Caco-2 (cell line): ENCODE data around the gene SCAMP4. TPM values are rescaled to one million over a fixed set of nuclear protein-coding genes. Genes with fewer than 3 reads are reported as not detected.

Source experiments
- BruUV-seq: library from RNA; stranded (reverse); fragments of 400-500 nt; replicated peaks from 2 replicates; lab custom pipeline; 2021; lab: Mats Ljungman, UMichigan
- CTCF ChIA-PET: fragments of 300-600 bp; sonication (Branson Sonifier 250); formaldehyde crosslinking; loops from one replicate; lab custom pipeline; 2022; ENCODE audit warnings: antibody characterized with exemption; lab: Charles Lee
- POLR2A ChIA-PET: fragments of 300-600 bp; sonication (Branson Sonifier 250); formaldehyde crosslinking; loops from one replicate; lab custom pipeline; 2022; ENCODE audit warnings: antibody characterized with exemption; lab: Charles Lee
- DNase-seq, 2 experiments: peaks; one replicate each; pipeline versions ENCODE4 v3.0.0 to v3.0.0-alpha.2; 2020 to 2022
- H3K27me3 ChIP-seq: replicated peaks from 2 replicates; pipeline ENCODE4 v1.6.0; 2011; ENCODE audit warnings: low read length; ENCODE audit not compliant: control insufficient read depth, insufficient read depth
- H3K36me3 ChIP-seq: 2 replicates; pipeline ENCODE4 v1.5.1; 2011; ENCODE audit warnings: low read length; ENCODE audit not compliant: control insufficient read depth, insufficient read depth
- H3K4me1 ChIP-seq: fragments of 250-450 bp; sonication (Bioruptor Pico); 2 replicates; pipeline ENCODE4 v1.5.1; 2020; ENCODE audit warnings: mild to moderate bottlenecking
- H3K4me3 ChIP-seq: 2 replicates; pipeline ENCODE4 v1.5.1; 2011; ENCODE audit warnings: low read depth, mild to moderate bottlenecking, control low read depth, low read length
- H3K9me3 ChIP-seq: fragments of 250-450 bp; sonication (Bioruptor Pico); 2 replicates; pipeline ENCODE4 v1.5.1; 2020; ENCODE audit warnings: mild to moderate bottlenecking, moderate library complexity
- H3K27ac Mint-ChIP-seq: one replicate; pipeline ENCODE4 v1.8.0; 2022; ENCODE audit warnings: mixed read lengths; ENCODE audit not compliant: unreplicated experiment
- H3K27me3 Mint-ChIP-seq: one replicate; pipeline ENCODE4 v1.8.0; 2022; ENCODE audit warnings: mixed read lengths; ENCODE audit not compliant: insufficient read depth, unreplicated experiment
- H3K36me3 Mint-ChIP-seq: one replicate; pipeline ENCODE4 v1.8.0; 2022; ENCODE audit warnings: mild to moderate bottlenecking, mixed read lengths; ENCODE audit not compliant: insufficient read depth, unreplicated experiment
- H3K4me1 Mint-ChIP-seq: one replicate; pipeline ENCODE4 v1.8.0; 2022; ENCODE audit warnings: low read depth, mixed read lengths; ENCODE audit not compliant: unreplicated experiment
- H3K4me3 Mint-ChIP-seq: one replicate; pipeline ENCODE4 v1.8.0; 2022; ENCODE audit warnings: mild to moderate bottlenecking, moderate library complexity, mixed read lengths; ENCODE audit not compliant: unreplicated experiment
- H3K9me3 Mint-ChIP-seq: one replicate; pipeline ENCODE4 v1.8.0; 2022; ENCODE audit warnings: mixed read lengths; ENCODE audit not compliant: unreplicated experiment
- CTCF ChIP-seq, 2 experiments: fragments of 200-600 bp in 1 of 2; IDR thresholded peaks; 1 replicate in 1 of 2; 2 replicates in 1 of 2; pipeline versions ENCODE4 v1.5.1 to v1.8.0; 2011 to 2022; ENCODE audit warnings: antibody characterized with exemption in 1 of 2, control low read depth in 1 of 2, inconsistent platforms in 1 of 2, low read depth in 1 of 2, low read length in 1 of 2, mild to moderate bottlenecking in 1 of 2, moderate library complexity in 1 of 2; ENCODE audit not compliant: insufficient read depth in 1 of 2, severe bottlenecking in 1 of 2, unreplicated experiment in 1 of 2
- intact Hi-C: fragments of 100-400 bp; cut with micrococcal nuclease; formaldehyde crosslinking; loops from one replicate; pipeline ENCODE4 v1.10.0; 2022; ENCODE audit not compliant: unreplicated experiment
- total RNA-seq: library from RNA; stranded (reverse); gene quantifications from 2 replicates; pipeline ENCODE4 v1.2.3, GENCODE V29; 2022

The SCAMP4 gene
- total RNA-seq, 1 experiment from 2014 or later = 84.1 TPM

GRCh38 chr19:1904860-1905109 is 414 bp upstream of the SCAMP4 start:
- TF ChIP-seq CTCF (IDR thresholded peaks at IDR 0.05; ENCODE audit: insufficient read depth in 1 of 2, low read depth in 1 of 2, low read length in 1 of 2, severe bottlenecking in 1 of 2, unreplicated experiment in 1 of 2) = no peak
- ChIA-PET CTCF (interaction anchor here (0.5 kb wide), 1 partner anchor 114 kb away, joined by 4 read pairs; no protein-coding TSS in a partner anchor), POLR2A (interaction anchor here (0.7 kb wide), 1 partner anchor 21 kb away, joined by 3 read pairs; no protein-coding TSS in a partner anchor)
- TSS peak; percentile 50 for BruUV-seq
- H3K4me1 ChIP-seq = peaks cover 24% of the 10 kb centered on the region
- peak overlapping the region; percentile 21 for H3K4me3 ChIP-seq
- H3K27me3 ChIP-seq = no peaks in the 10 kb centered on the region
- DNase-seq = no peak
- H3K4me3 Mint-ChIP-seq = peak overlapping the region; percentile 89
- H3K4me1 Mint-ChIP-seq = peaks cover 8% of the 10 kb centered on the region
- H3K27ac Mint-ChIP-seq = peak overlapping the region; percentile 94
- intact Hi-C loops = loop anchor here (1.0 kb wide), 1 partner anchor 40 kb away; no protein-coding TSS in a partner anchor
- no peaks in the 10 kb centered on the region for H3K9me3 ChIP-seq
- no peaks in the 10 kb centered on the region for H3K36me3 ChIP-seq
- H3K27me3 Mint-ChIP-seq = no peaks in the 10 kb centered on the region
- no peaks in the 10 kb centered on the region for H3K9me3 Mint-ChIP-seq
- peaks cover 35% of the 10 kb centered on the region for H3K36me3 Mint-ChIP-seq

DNA sequence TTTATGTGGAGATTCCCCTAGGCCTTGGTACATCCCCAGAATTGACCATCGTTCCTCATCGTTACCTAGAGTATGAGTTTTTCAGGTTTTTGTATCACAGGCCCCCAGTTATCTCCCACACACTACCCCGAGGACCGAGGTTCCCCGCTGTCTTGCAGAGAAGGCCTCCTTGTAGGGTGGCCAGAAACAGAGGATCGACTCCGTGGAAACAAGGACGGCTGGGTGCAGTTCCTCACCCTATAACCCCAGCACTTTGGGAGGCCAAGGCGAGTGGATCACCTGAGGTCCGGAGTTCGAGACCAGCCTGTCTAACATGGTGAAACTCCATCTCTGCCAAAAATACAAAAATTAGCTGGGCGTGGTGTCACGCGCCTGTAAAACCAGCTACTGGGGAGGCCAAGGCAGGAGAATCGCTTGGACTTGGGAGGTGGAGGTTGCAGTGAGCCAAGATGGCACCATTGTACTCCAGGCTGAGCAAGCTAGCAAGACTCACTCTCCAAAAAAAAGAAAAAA is 720 bp downstream of the SCAMP4 start:
- Mint-ChIP-seq H3K4me1 (peaks cover 8% of the 10 kb centered on the region), H3K4me3 (peak overlapping the region; percentile 89), H3K27me3 (no peaks in the 10 kb centered on the region), H3K27ac (peak overlapping the region; percentile 94), H3K9me3 (no peaks in the 10 kb centered on the region), H3K36me3 (peaks cover 42% of the 10 kb centered on the region)
- TF ChIP-seq CTCF (IDR thresholded peaks at IDR 0.05; ENCODE audit: insufficient read depth in 1 of 2, low read depth in 1 of 2, low read length in 1 of 2, severe bottlenecking in 1 of 2, unreplicated experiment in 1 of 2) = no peak
- BruUV-seq = no TSS peak
- ChIA-PET CTCF (no interaction called here), POLR2A (interaction anchor here (0.5 to 1.0 kb wide), 3 partner anchors 30 to 877 kb away, joined by 3 read pairs; no protein-coding TSS in a partner anchor)
- Histone ChIP-seq H3K4me3 (peak overlapping the region; percentile 70), H3K36me3 (no peaks in the 10 kb centered on the region), H3K27me3 (no peaks in the 10 kb centered on the region), H3K9me3 (no peaks in the 10 kb centered on the region), H3K4me1 (peaks cover 24% of the 10 kb centered on the region)
- DNase-seq = no peak
- intact Hi-C loops = loop anchor here (1.0 kb wide), 1 partner anchor 42 kb away; no protein-coding TSS in a partner anchor

DNA sequence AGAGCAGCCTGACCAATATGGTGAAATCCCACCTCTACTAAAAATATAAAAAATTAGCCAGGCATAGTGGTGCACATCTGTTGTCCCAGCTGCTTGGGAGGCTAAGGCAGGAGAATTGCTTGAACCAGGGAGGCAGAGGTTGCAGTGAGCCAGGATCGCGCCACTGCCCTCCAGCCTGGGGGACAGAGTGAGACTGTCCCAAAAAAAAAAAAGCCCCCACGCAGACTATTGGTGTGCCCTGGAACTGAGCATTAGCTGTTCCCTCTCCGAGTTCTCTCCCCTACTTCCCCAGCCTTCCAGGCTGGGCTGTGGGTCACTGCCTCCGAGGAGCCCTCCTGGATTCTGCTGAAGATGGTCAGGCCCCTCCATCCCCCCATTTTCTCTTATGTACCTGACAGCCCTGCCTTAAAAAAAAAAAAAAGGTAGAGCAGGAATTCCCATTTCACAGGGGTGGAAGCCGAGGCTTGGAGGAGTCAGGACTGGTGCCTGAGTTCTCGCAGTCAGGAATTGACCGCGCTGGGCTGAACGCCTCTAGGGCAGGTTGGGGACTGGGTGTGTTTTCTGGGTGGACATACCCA is 1.9 kb downstream of the SCAMP4 start:
- Histone ChIP-seq H3K4me3 (no peak overlapping the region), H3K9me3 (no peaks in the 10 kb centered on the region), H3K27me3 (no peaks in the 10 kb centered on the region), H3K4me1 (peaks cover 24% of the 10 kb centered on the region), H3K36me3 (no peaks in the 10 kb centered on the region)
- Mint-ChIP-seq H3K27ac (peak overlapping the region; percentile 48), H3K9me3 (no peaks in the 10 kb centered on the region), H3K36me3 (peaks cover 42% of the 10 kb centered on the region), H3K4me3 (peak overlapping the region; percentile 35), H3K4me1 (peaks cover 8% of the 10 kb centered on the region), H3K27me3 (no peaks in the 10 kb centered on the region)
- no peak for TF ChIP-seq CTCF (IDR thresholded peaks at IDR 0.05; ENCODE audit: insufficient read depth in 1 of 2, low read depth in 1 of 2, low read length in 1 of 2, severe bottlenecking in 1 of 2, unreplicated experiment in 1 of 2)
- no peak for DNase-seq
- ChIA-PET POLR2A (interaction anchor here (0.6 to 0.7 kb wide), 2 partner anchors 9 to 386 kb away, joined by 3 to 5 read pairs; no protein-coding TSS in a partner anchor), CTCF (no interaction called here)
- intact Hi-C loops = no loop called here
- no TSS peak for BruUV-seq
